ENCODE data around the gene CHCHD4.
"Not testable (repeated sequence)": the region's sequence is repeated elsewhere in the genome, so short reads cannot be mapped to it uniquely, and the experiment has no call there.

Gene CHCHD4

GRCh38 chr3:14126887-14127505 is 2.3 kb upstream of the CHCHD4 start:
- H3K36me3 Mint-ChIP-seq (ENCODE audit: insufficient read depth), result peaks cover 50% of the 10 kb centered on the region
- peak overlapping the region; percentile 93 to 99 for H3K4me3 Mint-ChIP-seq
- peak overlapping the region; percentile 76 to 96 for H3K27ac Mint-ChIP-seq
- DNase-seq (no peak), ATAC-seq (replicated peaks) (no peak)
- H3K27me3 Mint-ChIP-seq, result no peaks in the 10 kb centered on the region
- no peaks in the 10 kb centered on the region for H3K9me3 Mint-ChIP-seq
- peaks cover 46% of the 10 kb centered on the region in 2 donors for H3K4me1 Mint-ChIP-seq (ENCODE audit: low read depth in 2 of 2)

DNA sequence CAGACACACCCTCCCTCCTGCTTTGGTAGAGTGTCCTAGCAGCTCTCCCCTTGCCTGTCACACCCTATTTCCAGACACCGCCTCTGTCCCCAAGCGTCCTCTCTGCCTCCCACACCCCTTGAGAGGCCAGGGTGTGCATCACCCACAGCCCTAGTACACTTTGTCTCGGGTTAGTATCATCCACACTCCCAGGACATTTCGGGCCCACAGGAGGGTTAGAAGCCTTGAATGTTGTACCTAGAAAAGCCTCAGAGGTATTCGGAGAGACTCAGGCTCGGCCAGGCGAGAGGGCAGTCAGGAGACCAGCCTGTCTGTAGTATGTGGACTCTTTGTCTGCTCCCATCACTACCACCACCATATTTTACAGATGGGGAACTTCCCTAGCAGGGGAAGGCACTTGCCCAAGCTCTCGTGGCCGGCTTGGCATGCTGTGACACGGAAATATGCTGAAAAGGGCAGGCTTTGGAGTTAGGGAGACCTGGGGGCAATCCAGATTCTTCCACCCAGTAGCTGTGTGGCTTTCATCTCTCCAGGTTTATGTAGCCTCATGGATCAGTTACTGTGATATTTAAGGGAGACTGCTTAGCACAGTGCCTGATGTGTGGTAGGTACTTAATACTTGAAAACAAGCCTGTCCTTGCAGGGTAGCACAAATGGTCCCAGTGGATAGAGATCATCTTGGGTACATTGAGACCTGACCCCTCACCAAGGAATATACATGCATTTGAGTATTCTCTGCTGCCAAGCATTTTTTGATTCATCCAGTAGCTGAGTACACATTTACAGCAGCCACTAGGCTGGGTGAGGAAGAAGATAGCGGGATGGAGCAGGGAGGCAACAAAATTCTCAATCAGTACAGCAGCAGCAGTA is 1.6 kb upstream of the CHCHD4 start:
- DNase-seq (no peak), ATAC-seq (replicated peaks) (no peak)
- peak overlapping the region; percentile 96 to 99 for H3K27ac Mint-ChIP-seq
- no peaks in the 10 kb centered on the region for H3K27me3 Mint-ChIP-seq
- H3K36me3 Mint-ChIP-seq (ENCODE audit: insufficient read depth), result peaks cover 46% of the 10 kb centered on the region
- peak overlapping the region; percentile 93 to 99 for H3K4me3 Mint-ChIP-seq
- H3K4me1 Mint-ChIP-seq (ENCODE audit: low read depth in 2 of 2), result peaks cover 46% of the 10 kb centered on the region in 2 donors
- H3K9me3 Mint-ChIP-seq, result no peaks in the 10 kb centered on the region

- peak; percentile 28 for ATAC-seq (replicated peaks)
- H3K4me3 Mint-ChIP-seq, result peak overlapping the region; percentile 93 to 99
- peak; percentile 31 to 38 (median 37) for DNase-seq
- no peaks in the 10 kb centered on the region for H3K27me3 Mint-ChIP-seq
- no peaks in the 10 kb centered on the region for H3K9me3 Mint-ChIP-seq
- peaks cover 45% of the 10 kb centered on the region for H3K36me3 Mint-ChIP-seq (ENCODE audit: insufficient read depth)
- H3K4me1 Mint-ChIP-seq (ENCODE audit: low read depth in 2 of 2), result peaks cover 46 to 48% of the 10 kb centered on the region in 2 donors
- peak overlapping the region; percentile 96 to 99 for H3K27ac Mint-ChIP-seq
Observed at GRCh38 chr3:14125193-14126016, 735 bp upstream of the CHCHD4 start.

GRCh38 chr3:14124223-14124614 is 451 bp downstream of the CHCHD4 start:
- DNase-seq (peak in 1 of 3 experiments; percentile 39), ATAC-seq (replicated peaks) (peak; percentile 28)
- Mint-ChIP-seq H3K36me3 (ENCODE audit: insufficient read depth) (peaks cover 33% of the 10 kb centered on the region), H3K27me3 (no peaks in the 10 kb centered on the region), H3K4me3 (peak overlapping the region; percentile 93 to 99), H3K27ac (peak overlapping the region; percentile 96 to 99), H3K9me3 (no peaks in the 10 kb centered on the region), H3K4me1 (ENCODE audit: low read depth in 2 of 2) (peaks cover 46 to 52% of the 10 kb centered on the region in 2 donors)

GRCh38 chr3:14123308-14124222 is 1.1 kb downstream of the CHCHD4 start:
- H3K4me3 Mint-ChIP-seq, result peak overlapping the region; percentile 93 to 99
- no peaks in the 10 kb centered on the region for H3K27me3 Mint-ChIP-seq
- DNase-seq (no peak), ATAC-seq (replicated peaks) (no peak)
- H3K4me1 Mint-ChIP-seq (ENCODE audit: low read depth in 2 of 2), result peaks cover 46 to 52% of the 10 kb centered on the region in 2 donors
- H3K27ac Mint-ChIP-seq, result peak overlapping the region; percentile 96 to 99
- peaks cover 26% of the 10 kb centered on the region for H3K36me3 Mint-ChIP-seq (ENCODE audit: insufficient read depth)
- H3K9me3 Mint-ChIP-seq, result no peaks in the 10 kb centered on the region

DNA sequence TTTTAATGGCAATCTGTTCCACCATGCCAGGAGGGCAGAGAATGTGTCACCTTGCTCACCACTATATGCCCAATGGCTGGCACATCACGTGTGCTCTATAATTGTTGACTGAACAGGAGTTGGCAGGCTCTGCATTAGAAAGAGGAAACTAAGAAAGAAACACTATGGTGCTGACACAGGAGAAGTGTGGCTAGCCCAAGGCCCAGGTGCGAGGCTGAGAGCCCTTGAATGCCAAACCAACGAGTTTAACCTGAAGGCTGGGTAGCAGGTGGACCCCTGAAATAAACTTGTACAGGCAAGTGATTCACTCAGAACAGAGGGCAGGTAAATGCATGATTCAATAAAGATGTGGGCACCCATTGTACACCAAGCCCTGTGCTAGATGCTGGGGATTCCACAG is 2.4 kb downstream of the CHCHD4 start:
- H3K4me1 Mint-ChIP-seq (ENCODE audit: low read depth in 2 of 2), result peaks cover 33 to 40% of the 10 kb centered on the region in 2 donors
- peak overlapping the region; percentile 96 to 99 for H3K27ac Mint-ChIP-seq
- ATAC-seq (replicated peaks) (no peak), DNase-seq (no peak)
- no peaks in the 10 kb centered on the region for H3K9me3 Mint-ChIP-seq
- H3K36me3 Mint-ChIP-seq (ENCODE audit: insufficient read depth), result peaks cover 25% of the 10 kb centered on the region
- H3K4me3 Mint-ChIP-seq, result peak overlapping the region; percentile 3 to 99
- no peaks in the 10 kb centered on the region for H3K27me3 Mint-ChIP-seq

DNA sequence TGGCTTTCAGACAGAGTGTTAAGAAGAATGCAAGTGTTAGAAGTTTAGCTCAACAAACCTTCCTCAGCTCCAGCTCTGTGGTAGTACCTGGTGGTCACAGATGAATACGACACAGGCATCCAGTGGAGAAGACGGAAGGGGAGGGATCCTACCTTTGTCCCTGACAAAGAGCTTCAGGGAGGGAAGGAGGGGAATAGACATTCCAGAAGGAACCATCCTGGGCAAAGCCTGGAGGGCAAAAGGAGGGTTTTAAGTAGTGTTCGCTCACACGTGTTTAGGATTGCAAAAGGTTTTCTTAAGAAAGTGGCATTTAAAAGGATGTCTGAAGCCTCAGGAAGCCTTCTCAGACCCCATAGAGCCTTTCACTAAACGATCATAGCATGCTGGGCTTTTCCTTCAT is 2.8 kb downstream of the CHCHD4 start:
- no peak overlapping the region for H3K4me3 Mint-ChIP-seq
- ATAC-seq (replicated peaks), result no peak
- no peaks in the 10 kb centered on the region for H3K27me3 Mint-ChIP-seq
- H3K27ac Mint-ChIP-seq, result peak overlapping the region in 1 of 2 donors; percentile 96
- no peaks in the 10 kb centered on the region for H3K9me3 Mint-ChIP-seq
- no peak for DNase-seq
- peaks cover 32 to 38% of the 10 kb centered on the region in 2 donors for H3K4me1 Mint-ChIP-seq (ENCODE audit: low read depth in 2 of 2)
- H3K36me3 Mint-ChIP-seq (ENCODE audit: insufficient read depth), result peaks cover 23% of the 10 kb centered on the region

GRCh38 chr3:14120921-14121448 is 3.7 kb downstream of the CHCHD4 start:
- ATAC-seq (replicated peaks); H3K27ac Mint-ChIP-seq; H3K27me3 Mint-ChIP-seq; H3K4me3 Mint-ChIP-seq; H3K9me3 Mint-ChIP-seq; DNase-seq: not testable (repeated sequence)
- H3K36me3 Mint-ChIP-seq (ENCODE audit: insufficient read depth), result peaks cover 22% of the 10 kb centered on the region
- peaks cover 25 to 32% of the 10 kb centered on the region in 2 donors for H3K4me1 Mint-ChIP-seq (ENCODE audit: low read depth in 2 of 2)

- H3K27ac Mint-ChIP-seq, result peak overlapping the region in 1 of 2 donors; percentile 81
- H3K4me1 Mint-ChIP-seq (ENCODE audit: low read depth in 2 of 2), result peaks cover 19 to 26% of the 10 kb centered on the region in 2 donors
- no peak overlapping the region for H3K4me3 Mint-ChIP-seq
- H3K36me3 Mint-ChIP-seq (ENCODE audit: insufficient read depth), result peaks cover 16% of the 10 kb centered on the region
- ATAC-seq (replicated peaks) (no peak), DNase-seq (no peak)
- no peaks in the 10 kb centered on the region for H3K9me3 Mint-ChIP-seq
- H3K27me3 Mint-ChIP-seq, result no peaks in the 10 kb centered on the region
Observed at GRCh38 chr3:14120111-14120920, 4.4 kb downstream of the CHCHD4 start.

DNA sequence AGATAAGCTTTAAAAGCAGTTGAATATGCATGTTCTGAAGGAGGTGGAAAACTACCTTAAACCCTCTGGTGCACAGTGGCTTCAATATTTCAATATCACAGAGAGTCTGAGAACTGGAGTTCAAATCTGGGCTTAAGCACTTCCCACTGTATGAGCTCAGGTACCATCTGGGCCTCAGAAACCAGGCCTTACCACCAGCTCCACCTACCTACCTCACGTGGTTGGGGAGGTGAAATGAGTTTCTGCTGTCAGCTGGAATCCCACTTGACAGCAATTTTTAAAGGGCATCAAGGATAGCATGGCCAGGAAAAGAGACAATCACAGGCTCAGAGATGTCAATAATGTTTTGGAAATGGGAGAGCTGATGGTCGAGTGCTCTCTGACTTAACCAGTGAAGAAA is 5.0 kb downstream of the CHCHD4 start:
- Mint-ChIP-seq H3K9me3 (no peaks in the 10 kb centered on the region), H3K36me3 (ENCODE audit: insufficient read depth) (peaks cover 9% of the 10 kb centered on the region), H3K27me3 (no peaks in the 10 kb centered on the region), H3K4me3 (no peak overlapping the region), H3K27ac (peak overlapping the region in 1 of 2 donors; percentile 81), H3K4me1 (ENCODE audit: low read depth in 2 of 2) (peaks cover 17 to 26% of the 10 kb centered on the region in 2 donors)
- DNase-seq, result no peak
- ATAC-seq (replicated peaks), result no peak

- Mint-ChIP-seq H3K27me3 (no peaks in the 10 kb centered on the region), H3K4me1 (ENCODE audit: low read depth in 2 of 2) (peaks cover 14 to 21% of the 10 kb centered on the region in 2 donors), H3K9me3 (no peaks in the 10 kb centered on the region), H3K36me3 (ENCODE audit: insufficient read depth) (peaks cover 3% of the 10 kb centered on the region), H3K4me3 (no peak overlapping the region), H3K27ac (no peak overlapping the region)
- no peak for DNase-seq
- no peak for ATAC-seq (replicated peaks)
Observed at GRCh38 chr3:14118400-14119381, 6.0 kb downstream of the CHCHD4 start.

Data from effector memory CD8-positive, alpha-beta T cell (primary cell).